ENCODE measurements around the gene CCDC57. TPM values are rescaled to one million over a fixed set of nuclear protein-coding genes. Genes with fewer than 3 reads are reported as not detected.

CCDC57 gene
- total and polyA plus RNA-seq, 2 of the 8 experiments (the other 6 are each of a cell fraction or from before 2014, with no cell fraction given) = 8.4 to 12.9 TPM

DNA sequence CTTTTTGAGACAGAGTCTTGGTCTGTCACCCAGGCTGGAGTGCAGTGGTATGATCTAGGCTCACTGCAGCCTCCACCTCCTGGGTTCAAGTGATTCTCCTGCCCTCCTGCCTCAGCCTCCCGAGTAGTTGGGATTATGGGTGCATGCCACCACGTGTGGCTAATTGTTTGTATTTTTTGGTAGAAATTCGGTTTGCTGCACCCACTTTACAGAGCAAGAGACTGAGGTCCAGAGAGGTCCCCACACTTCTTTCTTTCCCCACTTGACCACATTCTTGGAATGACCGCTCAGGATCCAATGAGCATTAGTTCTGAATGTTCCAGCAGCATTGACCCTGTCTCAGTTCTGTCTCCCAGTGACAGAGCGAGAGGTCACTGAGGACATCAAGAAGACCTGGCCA, 10.9 kb upstream of the CCDC57 start:
- H2AFZ ChIP-seq (ENCODE audit: low read length) = no peak overlapping the region
- H2BK5ac ChIP-seq (ENCODE audit: low read depth, low read length) = no peak overlapping the region
- H4K20me1 ChIP-seq (replicated peaks in 1 of 2; ENCODE audit: control insufficient read depth in 1 of 2, insufficient read depth in 2 of 2, low read length in 2 of 2) = peaks cover 0 to 6% of the 10 kb centered on the region in 2 experiments
- no peaks in the 10 kb centered on the region; the same call in 1 of the 2 replicates for H3K79me1 ChIP-seq (ENCODE audit: low read depth, low read length)
- no peaks in the 10 kb centered on the region for H3K79me2 ChIP-seq (ENCODE audit: control insufficient read depth in 1 of 2, insufficient read depth in 2 of 2, low read length in 2 of 2)
- H2BK15ac ChIP-seq (ENCODE audit: low read length) = no peak overlapping the region
- H2BK20ac ChIP-seq (ENCODE audit: low read length) = no peak overlapping the region
- H2BK120ac ChIP-seq (replicated peaks; ENCODE audit: low read depth, low read length) = no peak overlapping the region
- no peak overlapping the region for H3K4me3 ChIP-seq (ENCODE audit: extremely low read depth in 1 of 4, insufficient read depth in 2 of 4, low read depth in 3 of 4, low read length in 4 of 4)
- H4K91ac ChIP-seq (replicated peaks; ENCODE audit: insufficient read length, low read length) = no peak overlapping the region
- H3K14ac ChIP-seq (ENCODE audit: insufficient read length) = no peak overlapping the region
- FAIRE-seq (no peak), DNase-seq (ENCODE audit: low read depth in 1 of 2, low spot score in 2 of 2) (no peak)
- H3K56ac ChIP-seq (replicated peaks; ENCODE audit: insufficient read length, low read depth, low read length) = no peak overlapping the region
- no peaks in the 10 kb centered on the region for H3K9me3 ChIP-seq (ENCODE audit: insufficient read depth in 2 of 2, low read depth in 1 of 2, low read length in 1 of 2)
- H3K27me3 ChIP-seq (replicated peaks in 1 of 4; ENCODE audit: control insufficient read depth in 3 of 4, extremely low read depth in 1 of 4, insufficient read depth in 3 of 4, low read length in 3 of 4) = peaks cover 6 to 24% (median 20%) of the 10 kb centered on the region in 4 experiments
- H3K23ac ChIP-seq (ENCODE audit: insufficient read length) = no peak overlapping the region
- POLR2A ChIA-PET (ENCODE audit: partially characterized antibody) = no interaction called here
- CTCF ChIA-PET (ENCODE audit: partially characterized antibody) = no interaction called here
- no peak for TF ChIP-seq SIN3A (conservative IDR thresholded peaks at IDR 0.05 in 1 of 2, IDR thresholded peaks at IDR 0.05 in 1 of 2; ENCODE audit: low read depth in 1 of 2, low read length in 2 of 2)
- no peak overlapping the region for H3K4ac ChIP-seq (replicated peaks; ENCODE audit: insufficient read length, low read depth, low read length)
- H3K4me2 ChIP-seq (ENCODE audit: insufficient read depth in 1 of 2, low read depth in 2 of 2, low read length in 2 of 2) = no peak overlapping the region
- H3K27ac ChIP-seq (ENCODE audit: low read depth, low read length) = no peak overlapping the region
- H3K36me3 ChIP-seq (ENCODE audit: control insufficient read depth in 2 of 4, insufficient read depth in 4 of 4, low read length in 3 of 4) = no peaks in the 10 kb centered on the region
- peaks cover 5% of the 10 kb centered on the region; the same call in 1 of the 2 replicates for H3K23me2 ChIP-seq (ENCODE audit: low read depth, low read length)
- H2AK5ac ChIP-seq (ENCODE audit: low read depth, low read length) = no peak overlapping the region
- no peak overlapping the region for H2BK12ac ChIP-seq (ENCODE audit: low read depth, low read length)
- no peak overlapping the region for H4K5ac ChIP-seq (ENCODE audit: insufficient read length, low read depth, low read length)
- H3K18ac ChIP-seq (ENCODE audit: extremely low read depth, low read length) = no peak overlapping the region
- no peak overlapping the region for H3K9ac ChIP-seq (replicated peaks in 1 of 4; ENCODE audit: extremely low read depth in 1 of 4, low read depth in 3 of 4, low read length in 3 of 4)
- WGBS, 2 experiments (ENCODE audit: extremely low coverage in 1 of 2, insufficient coverage in 1 of 2, insufficient read length in 1 of 2, insufficient replicate concordance in 2 of 2, low coverage in 1 of 2, low lambda C conversion rate in 2 of 2, missing lambda C conversion rate in 1 of 2) = 73% methylated on average over 5 of the region's 5 CpGs; no CpG with 5 or more reads in 1 of the 2 experiments
- H3K4me1 ChIP-seq (replicated peaks in 1 of 4; ENCODE audit: control insufficient read depth in 3 of 4, insufficient read depth in 4 of 4, low read length in 3 of 4) = peaks cover 0 to 4% (median 0%) of the 10 kb centered on the region in 4 experiments; a peak in 2 of 7 replicates
- H4K8ac ChIP-seq (ENCODE audit: extremely low read depth, insufficient read depth, low read length) = no peak overlapping the region
